HG03354 (cell line): ENCODE data around the gene PSMD1.

ENCODE experiments used
- ATAC-seq: cut with Tn5 transposase; IDR thresholded peaks from one replicate; pipeline ENCODE4 v1.9.1; 2021; ENCODE audit warnings: mild to moderate bottlenecking; ENCODE audit not compliant: unreplicated experiment, poor library complexity, severe bottlenecking

Gene PSMD1

DNA sequence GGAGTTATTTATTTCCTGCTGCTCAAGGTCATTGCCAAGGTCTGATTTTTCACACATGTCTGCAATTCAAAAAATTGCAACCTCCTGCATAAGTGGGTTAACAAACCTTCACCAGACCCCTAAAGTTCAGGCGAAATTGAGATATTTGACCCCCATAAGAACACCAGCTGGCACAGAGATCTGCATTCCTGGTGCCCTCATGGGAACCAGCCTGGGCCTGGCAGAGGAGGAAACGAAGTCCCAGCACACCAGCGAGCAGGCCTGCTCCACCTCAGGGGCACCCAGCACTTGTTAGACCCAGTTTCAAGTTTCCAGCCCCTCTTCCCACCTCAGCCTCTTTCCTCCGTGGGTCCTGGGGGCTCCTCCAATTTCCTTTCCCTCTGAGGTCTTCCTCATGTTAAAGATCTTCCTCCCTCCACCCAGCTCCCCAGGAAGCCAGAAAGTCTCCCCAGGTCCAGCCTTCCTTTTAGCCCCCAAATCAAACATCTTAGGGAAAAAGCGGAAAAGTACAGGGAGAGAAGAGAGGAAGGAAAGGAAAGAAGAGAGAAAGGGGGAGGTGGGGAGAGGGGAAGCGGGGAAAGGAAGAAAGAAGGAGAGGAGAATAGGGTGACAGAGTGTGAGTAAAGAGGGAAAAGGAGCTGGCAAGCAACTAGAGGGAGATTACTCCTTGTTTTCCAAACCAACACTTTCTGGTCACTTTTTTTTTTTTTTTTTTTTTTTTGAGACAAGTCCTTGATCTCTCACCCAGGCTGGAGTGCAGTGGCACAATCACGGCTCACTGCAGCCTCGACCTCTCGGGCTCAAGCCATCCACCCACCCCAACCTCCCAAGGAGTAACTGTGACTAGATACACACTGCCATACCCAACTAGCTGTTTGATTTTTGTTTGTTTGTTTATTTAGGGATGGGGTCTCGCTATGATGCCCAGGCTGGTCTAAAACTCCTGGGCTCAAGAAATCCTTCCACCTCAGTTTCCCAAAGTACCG lies 23.2 kb upstream of the PSMD1 start:
- no peak for ATAC-seq

DNA sequence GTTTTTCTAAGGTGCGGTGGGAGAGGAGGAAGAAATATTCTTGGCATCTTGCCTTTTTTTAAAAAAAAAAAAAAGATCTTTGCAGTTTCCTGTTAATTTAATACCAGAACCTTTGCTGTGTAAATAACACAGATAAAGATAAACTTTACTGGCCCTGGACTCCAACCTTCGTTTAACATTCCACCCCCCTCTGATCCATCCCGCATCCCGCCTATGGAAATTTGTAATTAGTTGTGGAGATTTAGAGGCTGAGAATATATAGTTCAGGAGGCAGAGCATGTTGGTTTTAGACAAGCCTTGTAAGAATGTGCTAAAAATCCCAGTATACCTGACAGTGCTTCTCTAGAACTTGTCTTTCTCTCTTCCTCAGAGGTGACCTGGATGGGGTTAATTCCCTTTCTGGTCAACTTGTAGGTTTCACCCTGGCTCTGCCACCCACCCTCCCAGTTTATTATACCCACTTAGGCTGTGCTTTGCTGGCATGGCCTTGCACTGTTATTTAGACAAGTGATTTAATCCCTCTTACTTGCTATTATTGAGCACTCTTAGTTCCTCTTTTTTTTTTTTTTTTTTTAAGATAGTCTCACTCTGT lies 22.3 kb upstream of the PSMD1 start:
- no peak for ATAC-seq

DNA sequence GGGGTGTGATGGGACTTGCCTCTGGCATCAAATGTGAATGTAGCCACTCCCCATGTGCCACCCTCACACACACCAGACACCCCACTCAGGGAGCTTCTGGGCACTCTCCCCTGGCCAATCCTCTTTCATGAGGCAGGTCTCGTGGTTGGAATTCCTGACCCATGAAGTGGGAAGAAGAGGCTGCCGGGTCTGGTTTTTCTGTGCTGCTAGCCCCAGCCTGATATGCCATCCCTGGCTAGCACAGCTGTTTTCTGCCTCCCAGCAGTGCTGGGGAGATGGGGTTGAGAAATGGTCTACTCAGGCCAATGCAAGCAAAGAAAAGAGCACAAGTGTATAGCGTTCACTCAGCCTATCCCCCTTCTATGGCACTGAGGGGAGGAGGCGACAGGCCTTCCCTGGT lies 20.5 kb upstream of the PSMD1 start:
- no peak for ATAC-seq

DNA sequence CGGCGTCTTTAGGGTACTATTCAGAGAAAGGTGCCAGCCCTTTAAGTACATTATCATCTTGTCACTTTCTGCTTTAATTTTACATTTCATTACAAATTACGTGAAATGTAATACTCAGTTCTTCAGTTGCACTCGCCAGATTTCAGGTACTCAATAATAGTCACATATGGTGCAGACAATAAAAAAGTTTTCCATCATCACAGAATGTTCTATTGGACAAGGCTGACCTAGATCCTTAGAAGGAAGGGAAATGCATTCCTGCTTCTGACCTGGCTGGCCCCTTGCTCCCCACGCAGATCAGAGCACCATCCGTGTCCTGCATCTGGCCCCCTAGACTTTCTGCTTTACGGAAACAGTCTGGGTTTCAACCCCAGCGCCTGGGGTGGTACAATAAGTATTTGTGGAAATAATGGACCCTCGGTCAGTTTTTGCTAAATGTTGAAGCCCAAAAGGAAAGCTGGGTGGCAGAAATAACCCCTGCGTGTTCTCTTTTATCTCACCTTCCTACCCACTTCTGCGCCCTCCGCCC lies 20.0 kb upstream of the PSMD1 start:
- no peak for ATAC-seq

DNA sequence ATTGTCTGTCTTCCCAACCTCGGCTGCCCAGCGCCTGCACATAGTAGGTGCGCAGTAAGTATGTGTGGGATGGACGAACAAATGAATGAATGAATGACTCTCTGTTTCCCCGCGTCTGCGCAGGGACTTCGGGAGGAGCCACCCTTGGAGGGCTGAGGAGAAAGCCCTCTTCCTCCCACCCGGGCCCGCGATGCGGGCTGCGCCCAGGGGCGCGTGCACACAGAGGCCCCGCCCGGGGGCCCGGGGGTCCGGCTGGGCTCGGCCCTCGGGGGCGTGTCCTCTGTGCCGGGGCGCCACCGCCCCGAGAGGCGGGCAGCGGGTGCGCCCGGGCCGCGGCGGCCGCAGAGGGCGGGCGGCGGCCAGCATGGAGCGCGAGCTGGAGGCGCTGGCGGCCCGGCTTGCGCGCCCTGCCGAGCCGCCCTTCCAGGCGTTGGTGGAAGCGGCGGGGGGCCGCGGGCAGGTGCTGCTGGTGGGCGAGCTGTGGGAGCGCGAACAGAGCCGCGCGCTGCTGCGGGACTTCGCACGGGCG lies 19.4 kb upstream of the PSMD1 start, which contains the start of gene C2orf72:
Gene C2orf72, plus strand, starts transcription at position 322 of the 529 bp plus-strand sequence. Its CDS starts 43 bp downstream, at position 365.
- ATAC-seq, result no peak

DNA sequence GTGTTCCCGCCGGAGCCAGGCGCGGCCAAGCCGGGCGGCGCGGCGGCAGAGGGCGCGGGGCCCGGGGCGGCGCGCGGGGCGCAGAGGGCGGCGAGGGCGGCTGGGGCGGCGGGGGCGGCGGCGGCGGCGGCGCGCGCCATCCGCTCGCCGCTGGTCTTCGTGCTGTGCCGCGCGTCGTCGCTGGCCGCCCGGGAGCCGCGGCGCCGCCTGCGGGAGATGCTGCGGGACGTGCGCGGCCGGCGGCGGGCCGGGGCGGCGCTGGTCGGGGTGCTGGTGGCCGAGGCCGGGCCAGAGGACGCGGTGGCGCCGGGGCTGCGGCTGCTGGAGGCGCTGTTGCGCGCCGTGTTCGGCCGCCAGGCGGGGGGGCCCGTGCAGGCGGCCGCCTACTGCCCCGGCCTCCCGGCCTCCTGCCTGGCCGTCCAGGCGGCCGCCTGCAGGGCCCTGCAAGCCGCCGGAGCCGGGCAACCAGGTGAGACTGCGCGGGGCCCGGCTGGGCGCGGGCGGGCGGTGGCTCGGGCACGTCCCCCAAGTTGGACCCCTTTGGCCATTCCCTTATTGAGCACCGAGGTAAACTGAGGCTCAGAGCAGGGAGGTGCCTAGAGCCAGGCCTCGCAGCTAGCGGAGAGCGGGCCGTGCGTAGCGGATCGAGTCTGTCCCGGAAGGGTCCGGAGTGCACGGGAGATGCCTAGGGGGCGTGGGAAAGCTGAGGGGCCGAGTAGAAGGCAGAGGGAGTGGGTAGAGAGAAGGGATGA lies 18.8 kb upstream of the PSMD1 start:
- ATAC-seq, result no peak

DNA sequence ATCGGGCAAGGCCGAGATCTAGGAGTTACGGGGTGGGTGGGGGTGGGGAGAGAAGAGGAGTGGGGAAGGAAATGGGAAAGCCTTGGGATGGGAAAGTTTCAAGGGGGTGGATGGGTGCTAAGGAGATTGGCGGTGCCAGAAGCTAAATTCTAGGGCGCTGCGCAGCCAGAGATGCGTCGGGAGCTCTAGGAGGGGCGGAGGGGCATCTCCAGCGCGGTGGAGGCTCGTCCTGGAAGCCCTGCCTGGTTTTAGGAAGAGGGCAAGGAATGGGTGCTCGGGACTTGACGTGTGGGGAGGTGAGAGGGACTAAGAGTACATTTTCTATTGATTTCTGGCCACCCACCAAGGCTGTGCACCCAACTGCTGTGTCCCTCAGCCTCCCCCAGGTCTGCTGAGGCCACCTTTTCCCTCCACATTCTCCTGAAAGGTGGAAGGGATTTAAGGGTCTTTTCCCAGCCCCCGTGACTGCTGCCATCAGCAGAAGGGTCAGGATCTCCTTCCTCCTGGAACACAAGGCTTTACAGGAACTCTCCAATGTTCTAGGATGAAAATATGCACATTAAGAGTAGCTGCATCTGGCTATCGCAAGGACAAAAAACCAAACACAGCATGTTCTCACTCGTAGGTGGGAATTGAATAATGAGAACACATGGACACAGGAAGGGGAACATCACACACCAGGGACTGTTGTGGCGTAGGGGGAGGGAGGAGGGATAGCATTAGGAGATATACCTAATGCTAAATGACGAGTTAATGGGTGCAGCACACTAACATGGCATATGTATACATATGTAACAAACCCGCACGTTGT lies 18.0 kb upstream of the PSMD1 start:
- ATAC-seq, result no peak

DNA sequence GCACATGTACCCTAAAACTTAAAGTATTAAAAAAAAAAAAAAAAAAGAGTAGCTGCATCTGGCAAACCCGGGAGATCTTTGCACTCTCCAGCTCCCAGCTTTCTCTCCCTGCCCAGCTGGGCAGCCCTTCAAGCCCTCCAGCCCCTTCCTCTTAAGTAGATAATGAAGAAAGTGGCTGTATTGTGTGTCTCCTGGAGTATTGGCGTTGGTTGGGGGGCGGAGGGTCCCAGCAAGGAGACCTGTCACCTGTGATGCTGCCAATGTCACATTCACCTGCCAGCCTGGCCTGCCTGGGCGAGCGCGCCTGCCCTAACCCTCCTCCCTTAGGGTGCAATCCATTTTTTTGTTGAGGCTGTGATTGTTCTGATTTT lies 17.4 kb upstream of the PSMD1 start:
- no peak for ATAC-seq

DNA sequence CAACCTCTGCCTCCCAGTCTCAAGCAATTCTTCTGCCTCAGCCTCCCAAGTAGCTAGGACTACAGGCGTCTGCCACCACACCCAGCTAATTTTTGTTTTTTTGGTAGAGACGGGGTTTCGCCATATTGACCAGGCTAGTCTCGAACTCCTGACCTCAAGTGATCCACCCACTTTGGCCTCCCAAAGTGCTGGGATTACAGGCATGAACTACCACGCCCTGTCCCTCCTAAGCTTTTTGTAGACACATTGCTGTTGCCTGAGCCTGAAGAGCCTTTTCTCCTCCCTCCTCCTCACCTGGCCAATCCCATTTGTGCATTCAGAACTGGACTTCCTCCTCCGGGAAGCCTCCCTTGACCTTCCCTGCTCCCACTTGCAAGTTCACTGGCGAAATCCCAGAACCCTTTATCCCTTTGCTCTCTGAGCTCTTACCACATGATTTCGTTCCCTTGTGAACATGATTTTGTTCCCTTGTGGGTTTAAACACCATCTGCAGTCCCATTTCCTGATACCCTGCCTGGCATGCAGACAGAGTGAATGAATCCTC lies 16.8 kb upstream of the PSMD1 start:
- ATAC-seq, result no peak

DNA sequence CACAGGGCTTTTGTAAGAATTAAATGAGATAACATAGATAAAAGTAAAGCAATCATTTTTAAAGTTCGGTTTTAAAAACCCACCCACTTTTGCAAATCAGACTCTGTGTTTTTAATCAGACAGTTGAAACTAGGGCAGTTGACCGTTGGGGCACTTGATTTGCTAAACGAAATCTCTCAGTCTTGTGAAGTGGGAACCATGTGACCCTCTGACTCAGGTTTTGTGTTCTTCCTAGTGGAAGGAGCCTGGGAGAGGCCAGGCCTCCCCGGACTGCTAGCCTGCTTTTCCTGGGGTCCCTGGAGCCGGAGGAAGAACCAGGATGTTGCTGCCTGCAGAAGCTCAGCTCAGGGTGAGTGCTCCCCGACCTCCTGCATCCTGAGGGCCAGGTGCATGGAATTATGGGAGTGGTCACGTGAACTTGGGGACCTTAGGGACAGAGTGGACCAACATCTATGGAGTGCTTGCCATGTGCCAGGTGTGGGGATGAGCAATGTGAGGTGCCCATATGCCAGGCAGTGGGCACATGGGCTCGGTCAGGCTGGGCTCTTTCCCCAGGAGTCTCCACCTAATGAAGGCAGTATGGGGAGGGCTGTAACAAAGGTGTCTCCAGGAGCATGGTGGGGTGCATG lies 15.5 kb upstream of the PSMD1 start:
- no peak for ATAC-seq

DNA sequence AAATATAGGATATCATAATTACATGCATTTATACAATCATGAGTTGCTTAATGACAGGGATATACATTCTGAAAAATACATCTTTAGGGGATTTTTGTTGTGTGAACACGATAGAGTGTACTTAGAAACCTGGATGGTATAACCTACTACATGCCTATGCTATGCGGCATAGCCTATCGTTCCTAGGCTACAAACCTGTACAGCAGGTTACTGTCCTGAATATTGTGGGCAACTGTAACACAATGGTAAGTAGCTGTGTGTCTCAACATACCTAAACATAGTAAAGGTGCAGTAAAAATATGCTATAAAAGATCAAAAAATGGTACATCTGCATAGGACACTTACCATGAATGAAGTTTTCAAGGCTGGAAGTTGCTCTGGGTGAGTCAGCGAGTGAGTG lies 12.9 kb upstream of the PSMD1 start:
- no peak for ATAC-seq

DNA sequence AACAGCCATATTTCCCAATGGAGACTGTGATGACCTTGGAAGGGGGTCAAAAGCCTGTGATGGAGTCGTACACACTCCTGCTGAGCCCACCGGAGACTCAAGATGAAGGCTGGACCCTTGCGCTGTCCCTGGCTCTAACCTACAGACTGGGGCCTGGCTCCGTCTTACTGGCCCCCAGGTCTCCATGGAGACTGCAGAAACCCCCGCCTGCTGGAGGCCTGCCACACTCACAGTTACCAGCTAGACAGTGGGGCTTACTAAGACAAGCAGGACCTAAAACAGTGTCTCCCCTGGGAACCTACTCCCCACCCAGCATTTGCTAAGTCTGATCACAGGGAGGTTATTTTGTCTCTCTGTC lies 9.8 kb upstream of the PSMD1 start:
- ATAC-seq, result no peak

DNA sequence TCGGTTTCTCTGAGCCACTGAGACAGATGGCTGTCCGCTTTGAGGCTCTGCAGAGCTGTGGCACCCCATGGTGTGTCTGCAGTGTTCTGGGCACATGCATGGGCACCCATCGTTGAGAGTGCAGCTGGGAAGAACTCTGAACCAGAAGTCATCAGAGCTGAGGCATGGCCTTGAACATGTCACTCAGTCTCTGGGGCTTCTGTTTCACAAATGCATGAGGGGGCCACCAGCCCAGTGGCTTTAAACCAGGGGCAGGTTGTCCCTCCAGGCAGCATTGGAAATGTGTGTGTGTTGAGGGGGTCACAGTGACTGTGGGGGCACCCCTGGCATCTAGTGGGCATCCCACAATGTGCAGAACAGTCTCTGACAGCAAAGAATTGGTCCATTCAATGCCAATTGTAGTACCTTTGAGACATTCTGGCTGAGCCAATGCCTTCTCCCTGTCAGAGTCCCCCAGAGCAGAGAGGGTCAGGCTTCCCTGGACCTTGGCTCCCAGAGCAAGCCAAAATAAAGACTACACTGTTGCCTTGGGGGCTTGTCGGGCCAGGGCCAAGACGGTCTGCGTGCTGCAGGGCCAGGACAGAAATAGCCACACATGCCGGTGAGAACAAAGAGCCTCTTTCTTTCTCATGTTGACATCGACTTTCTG lies 9.3 kb upstream of the PSMD1 start:
- ATAC-seq, result no peak

DNA sequence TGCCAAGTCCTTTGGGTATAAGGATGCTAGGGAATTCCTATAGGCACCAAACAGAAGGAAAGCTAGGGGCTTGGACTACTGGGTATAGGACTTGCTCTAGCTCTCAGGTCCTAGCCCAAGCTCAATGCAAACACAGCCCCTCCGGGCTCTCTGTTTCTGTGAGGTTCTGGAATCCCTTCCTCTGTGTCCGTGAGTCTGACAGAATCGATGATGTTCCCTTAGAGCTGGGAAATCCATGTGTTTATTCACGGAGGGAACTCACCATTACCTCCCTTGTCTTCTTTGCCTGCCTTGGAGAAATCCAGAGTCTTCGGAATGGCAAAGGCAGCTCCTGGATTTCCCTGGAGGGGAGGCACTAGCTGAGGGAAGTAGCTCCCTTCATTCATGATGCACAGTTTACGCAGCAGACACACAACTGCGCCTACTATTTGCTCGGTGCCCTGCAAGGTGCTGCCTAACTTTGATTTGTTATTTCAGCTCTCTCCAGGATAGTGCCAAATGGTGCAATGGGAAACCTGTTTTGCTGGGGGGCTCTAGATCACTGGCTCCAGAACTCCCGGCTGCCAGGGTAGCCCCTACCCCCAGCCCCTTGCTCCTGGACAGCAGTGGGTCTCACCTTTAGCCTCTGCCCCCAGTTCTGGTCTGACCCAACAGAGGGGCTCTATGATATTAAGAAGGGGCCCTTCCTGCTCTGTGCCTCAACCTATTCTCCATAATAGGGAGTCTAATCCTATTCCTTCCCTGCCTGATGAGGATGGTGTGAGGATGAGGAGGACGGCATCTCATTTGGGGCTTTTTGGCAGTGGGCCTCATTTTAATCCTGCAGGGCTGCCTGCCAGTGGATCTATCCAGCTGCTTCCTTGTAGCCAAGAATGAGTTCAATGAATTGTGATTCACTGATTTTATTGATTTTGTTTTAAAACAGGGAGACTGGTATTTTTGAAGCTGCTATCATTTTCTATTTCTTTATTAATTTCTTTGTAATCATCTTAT lies 8.4 kb upstream of the PSMD1 start:
- ATAC-seq, result no peak

DNA sequence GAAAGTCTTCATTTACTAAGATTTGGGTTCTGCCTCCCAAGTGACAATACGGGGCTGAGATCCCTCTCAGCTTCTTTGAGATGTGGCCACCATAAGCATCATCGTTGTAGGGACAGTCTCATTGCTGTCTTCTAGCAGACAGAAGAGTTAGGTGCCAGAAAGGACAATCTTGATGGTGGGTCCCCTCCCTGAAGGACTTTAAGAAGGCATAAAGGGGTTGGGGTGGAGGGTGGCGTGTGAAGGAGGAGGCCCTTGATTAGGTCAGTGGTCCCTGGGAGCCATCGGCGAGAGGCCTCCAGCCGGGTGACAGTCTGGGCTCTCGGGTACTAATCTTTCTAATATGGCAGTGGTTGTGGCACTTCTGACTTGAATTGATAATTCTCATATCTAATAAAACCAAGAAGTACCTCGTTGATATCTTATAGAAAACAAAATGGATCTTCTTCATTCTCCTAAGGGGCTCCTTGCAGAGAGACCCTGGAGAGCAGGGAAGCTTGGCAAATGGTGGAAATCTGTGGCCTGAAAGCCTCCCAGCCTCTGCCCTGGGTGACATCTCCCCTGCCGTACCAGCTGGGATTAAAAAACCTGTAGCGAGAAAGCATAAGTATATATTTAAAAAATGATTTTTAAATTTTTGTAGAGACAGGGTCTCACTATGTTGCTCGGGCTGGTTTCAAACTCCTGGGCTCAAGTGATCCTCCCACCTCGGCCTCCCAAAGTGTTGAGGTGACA lies 7.2 kb upstream of the PSMD1 start:
- no peak for ATAC-seq
